B cell (primary cell): ENCODE data around the gene CEACAM5.

ENCODE experiments used
- EZH2 ChIP-seq: IDR thresholded peaks from 2 replicates; pipeline ENCODE4 v1.6.1; 2012; ENCODE audit warnings: borderline replicate concordance, low read depth, mild to moderate bottlenecking, moderate library complexity, low read length; ENCODE audit not compliant: insufficient read depth, poor library complexity, severe bottlenecking
- TF ChIP-seq, protein P1 (sequence below): fragments of 200-600 bp; IDR thresholded peaks from one replicate; pipeline ENCODE4 v1.8.0; 2022; ENCODE audit warnings: antibody characterized with exemption, mild to moderate bottlenecking

GRCh38 chr19:41707871-41708371 is 505 bp upstream of the CEACAM5 start:
- TF ChIP-seq, protein P1, sequence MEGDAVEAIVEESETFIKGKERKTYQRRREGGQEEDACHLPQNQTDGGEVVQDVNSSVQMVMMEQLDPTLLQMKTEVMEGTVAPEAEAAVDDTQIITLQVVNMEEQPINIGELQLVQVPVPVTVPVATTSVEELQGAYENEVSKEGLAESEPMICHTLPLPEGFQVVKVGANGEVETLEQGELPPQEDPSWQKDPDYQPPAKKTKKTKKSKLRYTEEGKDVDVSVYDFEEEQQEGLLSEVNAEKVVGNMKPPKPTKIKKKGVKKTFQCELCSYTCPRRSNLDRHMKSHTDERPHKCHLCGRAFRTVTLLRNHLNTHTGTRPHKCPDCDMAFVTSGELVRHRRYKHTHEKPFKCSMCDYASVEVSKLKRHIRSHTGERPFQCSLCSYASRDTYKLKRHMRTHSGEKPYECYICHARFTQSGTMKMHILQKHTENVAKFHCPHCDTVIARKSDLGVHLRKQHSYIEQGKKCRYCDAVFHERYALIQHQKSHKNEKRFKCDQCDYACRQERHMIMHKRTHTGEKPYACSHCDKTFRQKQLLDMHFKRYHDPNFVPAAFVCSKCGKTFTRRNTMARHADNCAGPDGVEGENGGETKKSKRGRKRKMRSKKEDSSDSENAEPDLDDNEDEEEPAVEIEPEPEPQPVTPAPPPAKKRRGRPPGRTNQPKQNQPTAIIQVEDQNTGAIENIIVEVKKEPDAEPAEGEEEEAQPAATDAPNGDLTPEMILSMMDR = no peak
- no peak for TF ChIP-seq EZH2
